Upper lobe of right lung (tissue), 1 donor: ENCODE results near the gene RIPK3. TPM values are rescaled to one million over a fixed set of nuclear protein-coding genes. Genes with fewer than 3 reads are reported as not detected.
A peak's percentile ranks its signal among the peaks of the same experiment; 100 is the strongest.

Experiments
- ATAC-seq: fragments of 200-7000 bp; cut with Tn5 transposase; one replicate; pipeline ENCODE4 v1.9.1; 2020; ENCODE audit warnings: mild to moderate bottlenecking, moderate library complexity
- DNase-seq: peaks from one replicate; pipeline ENCODE4 v3.0.0-alpha.2; 2020
- H3K27ac ChIP-seq: fragments of 200-600 bp; one replicate; pipeline ENCODE4 v1.8.0; 2022
- H3K27me3 ChIP-seq: fragments of 200-600 bp; one replicate; pipeline ENCODE4 v1.8.0; 2022; ENCODE audit warnings: mild to moderate bottlenecking
- H3K36me3 ChIP-seq: fragments of 200-600 bp; one replicate; pipeline ENCODE4 v1.8.0; 2022
- H3K4me1 ChIP-seq: fragments of 200-600 bp; one replicate; pipeline ENCODE4 v1.8.0; 2022
- H3K4me3 ChIP-seq: fragments of 200-600 bp; one replicate; pipeline ENCODE4 v1.8.0; 2022; ENCODE audit warnings: mild to moderate bottlenecking
- H3K9me3 ChIP-seq: fragments of 200-600 bp; one replicate; pipeline ENCODE4 v1.8.0; 2022
- CTCF ChIP-seq: fragments of 200-600 bp; IDR thresholded peaks from one replicate; pipeline ENCODE4 v1.8.0; 2022; ENCODE audit warnings: antibody characterized with exemption
- intact Hi-C: fragments of 100-400 bp; cut with DNase I; formaldehyde crosslinking; loops from one replicate; pipeline ENCODE4 v1.11.0; 2022
- total RNA-seq: library from RNA; stranded (reverse); fragmentation: NEBNext Ultra II Directional; extraction: Animal tissue kit (Norgen Biotek cat#: 25700); gene quantifications from one replicate; pipeline ENCODE4 v1.2.1, GENCODE V29; 2021
- donor health status: DM: no; HTN: yes; CAD: no; lungs with severe emphysema.

Gene RIPK3
- total RNA-seq, 1 donor from 2014 or later: 23.4 TPM

DNA sequence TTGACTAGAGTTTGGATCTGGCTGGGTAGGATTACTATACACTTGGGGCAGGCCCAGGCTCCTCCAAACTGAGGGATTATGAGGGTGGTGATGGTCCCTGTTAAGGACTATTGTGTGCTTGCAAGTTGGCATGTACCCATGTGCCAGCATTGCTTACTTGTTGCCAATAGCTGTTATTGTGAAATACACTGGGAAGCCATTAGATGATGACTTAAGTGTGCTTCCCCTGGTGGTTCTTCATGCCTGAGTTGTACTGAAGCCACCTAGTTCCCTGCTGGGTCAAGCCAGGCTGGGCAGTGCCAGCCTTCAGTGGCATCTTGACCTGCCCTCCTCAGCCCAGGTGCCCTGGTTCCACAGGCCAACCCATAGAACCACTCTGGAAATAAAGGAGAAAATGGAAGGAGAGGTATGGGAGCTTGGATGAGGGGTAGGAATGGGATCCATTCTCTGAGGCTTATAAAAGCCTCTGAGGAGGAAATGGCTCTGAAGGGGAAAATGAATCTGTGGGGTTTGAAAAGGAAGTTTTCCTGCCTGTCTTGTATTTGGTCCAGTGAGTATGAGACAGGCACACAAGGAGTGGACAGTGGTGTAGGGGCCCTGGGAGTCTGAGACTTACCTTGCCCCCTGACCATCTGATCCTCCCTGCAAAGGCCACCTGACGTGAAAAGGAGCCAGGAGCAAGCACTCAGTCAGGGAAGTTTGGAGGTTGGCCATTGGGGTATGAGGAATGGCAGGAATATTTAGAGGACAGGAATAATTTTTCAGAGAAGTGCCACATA, 27.8 kb downstream of the RIPK3 start:
- peaks cover 4% of the 10 kb centered on the region for H3K36me3 ChIP-seq
- ATAC-seq: peak; percentile 1
- peak overlapping the region; percentile 90 for H3K27ac ChIP-seq
- no peaks in the 10 kb centered on the region for H3K9me3 ChIP-seq
- no peak for DNase-seq
- peaks cover 79% of the 10 kb centered on the region for H3K4me1 ChIP-seq
- H3K4me3 ChIP-seq: peak overlapping the region; percentile 58
- H3K27me3 ChIP-seq: peaks cover 9% of the 10 kb centered on the region
- no peak for TF ChIP-seq CTCF
- intact Hi-C loops: no loop called here

GRCh38 chr14:24310646-24311604, 28.9 kb downstream of the RIPK3 start, which contains the start of gene LTB4R:
LTB4R (plus strand) TSS chr14:24311502; CDS start chr14:24315652, 4,150 bp downstream.
- peak; percentile 46 for TF ChIP-seq CTCF
- peak within 1 kb of the TSS; percentile 90 for H3K27ac ChIP-seq
- DNase-seq (peak; percentile 90), ATAC-seq (peak; percentile 83)
- intact Hi-C loops: no loop called here
- peaks cover 14% of the 10 kb centered on the region for H3K36me3 ChIP-seq
- peaks cover 68% of the 10 kb centered on the region for H3K4me1 ChIP-seq
- H3K4me3 ChIP-seq: peak within 1 kb of the TSS; percentile 58
- no peaks in the 10 kb centered on the region for H3K9me3 ChIP-seq
- H3K27me3 ChIP-seq: peaks cover 1% of the 10 kb centered on the region

GRCh38 chr14:24310265-24310645, 29.5 kb downstream of the RIPK3 start:
- Histone ChIP-seq H3K4me3 (peak overlapping the region; percentile 58), H3K9me3 (no peaks in the 10 kb centered on the region), H3K4me1 (peaks cover 61% of the 10 kb centered on the region), H3K27ac (peak overlapping the region; percentile 90), H3K27me3 (no peaks in the 10 kb centered on the region), H3K36me3 (peaks cover 21% of the 10 kb centered on the region)
- intact Hi-C loops: no loop called here
- no peak for DNase-seq
- ATAC-seq: no peak
- no peak for TF ChIP-seq CTCF

- H3K4me1 ChIP-seq: peaks cover 55% of the 10 kb centered on the region
- H3K4me3 ChIP-seq: peak within 1 kb of the TSS; percentile 58
- intact Hi-C loops: no loop called here
- H3K9me3 ChIP-seq: no peaks in the 10 kb centered on the region
- H3K27me3 ChIP-seq: no peaks in the 10 kb centered on the region
- ATAC-seq (no peak), DNase-seq (no peak)
- no peak for TF ChIP-seq CTCF
- peaks cover 27% of the 10 kb centered on the region for H3K36me3 ChIP-seq
- H3K27ac ChIP-seq: peak within 1 kb of the TSS; percentile 90
Observed at GRCh38 chr14:24309538-24310264, 30.1 kb downstream of the RIPK3 start, which contains the start of gene LTB4R2. LTB4R2 (plus strand) TSS chr14:24310140; CDS start chr14:24310665, 525 bp downstream.
